ENCODE measurements around the gene AKT1. TPM values are rescaled to one million over a fixed set of nuclear protein-coding genes. Genes with fewer than 3 reads are reported as not detected.
A peak's percentile ranks its signal among the peaks of the same experiment; 100 is the strongest.
"Not testable (repeated sequence)": the region's sequence is repeated elsewhere in the genome, so short reads cannot be mapped to it uniquely, and the experiment has no call there.

AKT1 gene
- total RNA-seq, 2 experiments from 2014 or later, result 112 TPM

GRCh38 chr14:104752735-104753527 is 42.6 kb downstream of the AKT1 start, which contains the start of gene SIVA1:
SIVA1 (plus strand) TSS chr14:104753147; CDS start chr14:104753202, 55 bp downstream.
- peaks cover 39% of the 10 kb centered on the region for H3K4me1 Mint-ChIP-seq
- H3K27ac Mint-ChIP-seq, result peak within 1 kb of the TSS; percentile 89
- peak; percentile 100 for DNase-seq
- peaks cover 25% of the 10 kb centered on the region for H3K36me3 Mint-ChIP-seq
- H3K9me3 Mint-ChIP-seq, result no peaks in the 10 kb centered on the region
- peak within 1 kb of the TSS; percentile 98 for H3K4me3 Mint-ChIP-seq
- H3K27me3 Mint-ChIP-seq, result no peaks in the 10 kb centered on the region

- H3K4me3 Mint-ChIP-seq, result peak overlapping the region; percentile 98
Measured at GRCh38 chr14:104752423-104752734, 43.2 kb downstream of the AKT1 start.

GRCh38 chr14:104751539-104752422 is 43.8 kb downstream of the AKT1 start:
- no peaks in the 10 kb centered on the region for H3K27me3 Mint-ChIP-seq
- peak overlapping the region; percentile 89 for H3K27ac Mint-ChIP-seq
- peak overlapping the region; percentile 98 for H3K4me3 Mint-ChIP-seq
- H3K4me1 Mint-ChIP-seq, result peaks cover 33% of the 10 kb centered on the region
- DNase-seq, result no peak
- H3K9me3 Mint-ChIP-seq, result no peaks in the 10 kb centered on the region
- peaks cover 19% of the 10 kb centered on the region for H3K36me3 Mint-ChIP-seq

More at GRCh38 chr14:104752423-104752734, 43.2 kb downstream of the AKT1 start:
- Mint-ChIP-seq H3K27me3 (no peaks in the 10 kb centered on the region), H3K27ac (peak overlapping the region; percentile 89), H3K36me3 (peaks cover 25% of the 10 kb centered on the region), H3K4me1 (peaks cover 39% of the 10 kb centered on the region), H3K9me3 (no peaks in the 10 kb centered on the region)
- DNase-seq, result no peak

GRCh38 chr14:104750753-104751057 is 44.8 kb downstream of the AKT1 start:
- H3K9me3 Mint-ChIP-seq, H3K27ac Mint-ChIP-seq, H3K27me3 Mint-ChIP-seq: not testable (repeated sequence)
- H3K4me3 Mint-ChIP-seq, result peak overlapping the region; percentile 25
- peak; percentile 20 for DNase-seq
- peaks cover 27% of the 10 kb centered on the region for H3K4me1 Mint-ChIP-seq
- H3K36me3 Mint-ChIP-seq, result peaks cover 14% of the 10 kb centered on the region

GRCh38 chr14:104750056-104750752 is 45.3 kb downstream of the AKT1 start:
- Mint-ChIP-seq H3K9me3 (no peaks in the 10 kb centered on the region), H3K4me3 (no peak overlapping the region), H3K4me1 (peaks cover 24% of the 10 kb centered on the region), H3K36me3 (peaks cover 12% of the 10 kb centered on the region), H3K27me3 (no peaks in the 10 kb centered on the region), H3K27ac (no peak overlapping the region)
- DNase-seq, result no peak

- Mint-ChIP-seq H3K27me3 (no peaks in the 10 kb centered on the region), H3K4me3 (no peak overlapping the region), H3K4me1 (peaks cover 14% of the 10 kb centered on the region), H3K9me3 (no peaks in the 10 kb centered on the region), H3K36me3 (peaks cover 6% of the 10 kb centered on the region), H3K27ac (no peak overlapping the region)
- no peak for DNase-seq
Measured at GRCh38 chr14:104749111-104749649, 46.4 kb downstream of the AKT1 start.

- Mint-ChIP-seq H3K27me3 (no peaks in the 10 kb centered on the region), H3K9me3 (no peaks in the 10 kb centered on the region), H3K4me3 (no peak overlapping the region), H3K4me1 (peaks cover 7% of the 10 kb centered on the region), H3K36me3 (no peaks in the 10 kb centered on the region), H3K27ac (no peak overlapping the region)
- no peak for DNase-seq
Measured at GRCh38 chr14:104747876-104748275, 47.7 kb downstream of the AKT1 start.

- Mint-ChIP-seq H3K4me3 (no peak overlapping the region), H3K9me3 (no peaks in the 10 kb centered on the region), H3K27ac (no peak overlapping the region), H3K27me3 (no peaks in the 10 kb centered on the region), H3K36me3 (no peaks in the 10 kb centered on the region), H3K4me1 (peaks cover 7% of the 10 kb centered on the region)
- no peak for DNase-seq
Measured at GRCh38 chr14:104746934-104747481, 48.5 kb downstream of the AKT1 start.

GRCh38 chr14:104746071-104746545 is 49.4 kb downstream of the AKT1 start:
- peak; percentile 25 for DNase-seq
- Mint-ChIP-seq H3K4me3 (no peak overlapping the region), H3K27ac (no peak overlapping the region), H3K9me3 (no peaks in the 10 kb centered on the region), H3K4me1 (peaks cover 7% of the 10 kb centered on the region), H3K27me3 (no peaks in the 10 kb centered on the region), H3K36me3 (no peaks in the 10 kb centered on the region)

- no peak for DNase-seq
- no peak overlapping the region for H3K4me3 Mint-ChIP-seq
- no peaks in the 10 kb centered on the region for H3K36me3 Mint-ChIP-seq
- no peaks in the 10 kb centered on the region for H3K9me3 Mint-ChIP-seq
- H3K4me1 Mint-ChIP-seq, result peaks cover 7% of the 10 kb centered on the region
- H3K27me3 Mint-ChIP-seq, result no peaks in the 10 kb centered on the region
- no peak overlapping the region for H3K27ac Mint-ChIP-seq
Measured at GRCh38 chr14:104745431-104745830, 50.1 kb downstream of the AKT1 start.

GRCh38 chr14:104744484-104744883 is 51.1 kb downstream of the AKT1 start:
- H3K27ac Mint-ChIP-seq, result no peak overlapping the region
- H3K4me3 Mint-ChIP-seq, result no peak overlapping the region
- DNase-seq, result no peak
- H3K27me3 Mint-ChIP-seq, result no peaks in the 10 kb centered on the region
- peaks cover 6% of the 10 kb centered on the region for H3K4me1 Mint-ChIP-seq
- no peaks in the 10 kb centered on the region for H3K36me3 Mint-ChIP-seq
- no peaks in the 10 kb centered on the region for H3K9me3 Mint-ChIP-seq

GRCh38 chr14:104743461-104744380 is 51.8 kb downstream of the AKT1 start:
- Mint-ChIP-seq H3K27me3 (no peaks in the 10 kb centered on the region), H3K36me3 (no peaks in the 10 kb centered on the region), H3K4me1 (peaks cover 6% of the 10 kb centered on the region), H3K4me3 (no peak overlapping the region), H3K9me3 (no peaks in the 10 kb centered on the region), H3K27ac (no peak overlapping the region)
- DNase-seq, result no peak

GRCh38 chr14:104742586-104743455 is 52.7 kb downstream of the AKT1 start:
- H3K27me3 Mint-ChIP-seq, result no peaks in the 10 kb centered on the region
- H3K9me3 Mint-ChIP-seq, result no peaks in the 10 kb centered on the region
- DNase-seq, result no peak
- no peak overlapping the region for H3K4me3 Mint-ChIP-seq
- no peak overlapping the region for H3K27ac Mint-ChIP-seq
- no peaks in the 10 kb centered on the region for H3K36me3 Mint-ChIP-seq
- peaks cover 6% of the 10 kb centered on the region for H3K4me1 Mint-ChIP-seq

Measured in activated naive CD8-positive, alpha-beta T cell treated with anti-CD3 and anti-CD28 coated beads for 36 hours (primary cell).